ENCODE data around the gene EHD1. TPM values are rescaled to one million over a fixed set of nuclear protein-coding genes. Genes with fewer than 3 reads are reported as not detected.

The EHD1 gene
- 100 to 1,000 TPM in 4 of 6 donors, 10 to 100 TPM in 2; 43.0 to 167 (median 103) TPM for total RNA-seq

GRCh38 chr11:64878494-64879243 is at the start of gene EHD1:
TSS of gene EHD1 (minus strand) at chr11:64878621. CDS start at chr11:64878464, 157 bp downstream.
- Histone ChIP-seq H3K27me3 (no peaks in the 10 kb centered on the region), H3K9me3 (no peaks in the 10 kb centered on the region), H3K4me3 (peak within 1 kb of the TSS; percentile 62 to 96 (median 79)), H3K36me3 (peaks cover 0 to 9% (median 4%) of the 10 kb centered on the region in 4 donors), H3K27ac (peak within 1 kb of the TSS; percentile 91 to 98 (median 93)), H3K4me1 (peaks cover 45 to 61% (median 55%) of the 10 kb centered on the region in 4 donors)
- TF ChIP-seq CTCF (IDR thresholded peaks at IDR 0.05): peak in 5 of 6 experiments; percentile 31 to 74 (median 61)
- TF ChIP-seq POLR2AphosphoS5 (IDR thresholded peaks at IDR 0.05): peak; percentile 99 to 100
- TF ChIP-seq POLR2A (IDR thresholded peaks at IDR 0.05): peak; percentile 87 to 100 (median 97)
- peak in 1 of 4 donors; percentile 69 for TF ChIP-seq EP300 (IDR thresholded peaks at IDR 0.05)
- peak; percentile 97 to 100 for DNase-seq
- peak; percentile 95 to 97 for ATAC-seq (ENCODE audit: low FRiP score in 2 of 2)
- WGBS, 2 donors: 0% methylated on average over 2 of the region's 75 CpGs

GRCh38 chr11:64926689-64927088 is 48.3 kb upstream of the EHD1 start:
- WGBS, 2 donors: 77% methylated on average over 11 to 22 of the region's 22 CpGs
- ATAC-seq (ENCODE audit: low FRiP score in 2 of 2): no peak
- peak in 1 of 2 donors; percentile 77 for DNase-seq
- no peak for TF ChIP-seq POLR2AphosphoS5 (IDR thresholded peaks at IDR 0.05)
- no peak for TF ChIP-seq CTCF (IDR thresholded peaks at IDR 0.05)
- TF ChIP-seq POLR2A (IDR thresholded peaks at IDR 0.05): no peak
- TF ChIP-seq EP300 (IDR thresholded peaks at IDR 0.05): no peak
- H3K36me3 ChIP-seq: peaks cover 13 to 47% (median 37%) of the 10 kb centered on the region in 4 donors
- H3K4me1 ChIP-seq: peaks cover 14 to 37% (median 25%) of the 10 kb centered on the region in 4 donors
- H3K27ac ChIP-seq: no peak overlapping the region
- H3K9me3 ChIP-seq: no peaks in the 10 kb centered on the region
- H3K27me3 ChIP-seq: no peaks in the 10 kb centered on the region
- no peak overlapping the region for H3K4me3 ChIP-seq

DNA sequence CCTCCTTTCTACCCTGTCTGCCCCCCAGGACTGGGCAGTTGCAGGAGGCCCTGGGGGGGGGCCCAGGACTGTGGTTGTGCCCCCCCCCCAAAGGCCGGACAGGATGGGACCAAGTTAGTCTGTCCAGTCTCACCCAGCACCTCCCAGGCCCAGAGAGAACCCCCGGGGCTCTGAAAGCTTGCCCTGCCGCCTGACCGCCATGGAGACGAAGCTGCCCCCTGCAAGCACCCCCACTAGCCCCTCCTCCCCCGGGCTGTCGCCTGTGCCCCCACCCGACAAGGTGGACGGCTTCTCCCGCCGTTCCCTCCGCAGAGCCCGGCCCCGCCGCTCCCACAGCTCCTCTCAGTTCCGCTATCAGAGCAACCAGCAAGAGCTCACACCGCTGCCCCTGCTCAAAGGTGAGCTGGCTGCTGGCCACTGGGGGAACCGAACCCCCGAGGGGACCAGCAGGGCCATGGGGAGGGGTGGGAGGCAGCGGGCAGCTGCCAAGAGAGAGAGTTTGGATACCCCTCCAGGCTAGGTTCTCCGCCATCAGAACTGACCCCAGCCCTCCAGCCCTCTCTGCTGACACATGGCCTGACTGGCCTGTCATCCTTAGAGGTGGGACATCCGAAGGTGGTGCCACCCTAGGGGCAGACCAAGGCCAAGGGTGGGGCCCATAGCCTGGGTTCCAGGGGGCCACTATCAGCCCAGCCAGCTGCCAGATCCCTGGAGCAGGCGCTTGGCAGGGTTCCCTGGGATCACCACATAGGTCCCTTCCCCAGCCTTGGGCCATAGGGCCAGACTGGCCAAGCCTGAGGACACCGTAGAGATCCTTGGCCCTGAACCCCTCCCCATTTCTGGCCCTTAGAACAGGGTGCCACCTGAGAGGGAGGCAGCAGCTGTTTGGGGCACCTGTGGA is 47.4 kb upstream of the EHD1 start:
- ATAC-seq (ENCODE audit: low FRiP score in 2 of 2): no peak
- TF ChIP-seq POLR2A (IDR thresholded peaks at IDR 0.05) (no peak), POLR2AphosphoS5 (IDR thresholded peaks at IDR 0.05) (no peak), EP300 (IDR thresholded peaks at IDR 0.05) (no peak), CTCF (IDR thresholded peaks at IDR 0.05) (no peak)
- no peaks in the 10 kb centered on the region for H3K9me3 ChIP-seq
- peaks cover 14 to 37% (median 25%) of the 10 kb centered on the region in 4 donors for H3K4me1 ChIP-seq
- peak overlapping the region; percentile 77 to 99 (median 87) for H3K4me3 ChIP-seq
- 69% methylated on average over 24 of the region's 24 CpGs; no CpG with 5 or more reads in 1 of the 2 donors for WGBS, 2 donors
- peak in 1 of 2 donors; percentile 82 for DNase-seq
- peaks cover 7 to 38% (median 28%) of the 10 kb centered on the region in 4 donors for H3K36me3 ChIP-seq
- H3K27me3 ChIP-seq: no peaks in the 10 kb centered on the region
- peak overlapping the region in 2 of 4 donors; percentile 54 to 98 for H3K27ac ChIP-seq

GRCh38 chr11:64924910-64925284 is 46.5 kb upstream of the EHD1 start:
- TF ChIP-seq CTCF (IDR thresholded peaks at IDR 0.05) (no peak), POLR2A (IDR thresholded peaks at IDR 0.05) (no peak), EP300 (IDR thresholded peaks at IDR 0.05) (no peak), POLR2AphosphoS5 (IDR thresholded peaks at IDR 0.05) (no peak)
- DNase-seq (no peak), ATAC-seq (ENCODE audit: low FRiP score in 2 of 2) (peak in 1 of 2 donors; percentile 20)
- WGBS, 2 donors: 0 to 8% methylated on average over 7 to 24 of the region's 24 CpGs
- peak overlapping the region; percentile 77 to 99 (median 87) for H3K4me3 ChIP-seq
- H3K4me1 ChIP-seq: peaks cover 14 to 37% (median 25%) of the 10 kb centered on the region in 4 donors
- no peaks in the 10 kb centered on the region for H3K9me3 ChIP-seq
- peaks cover 2 to 30% (median 19%) of the 10 kb centered on the region in 4 donors for H3K36me3 ChIP-seq
- H3K27me3 ChIP-seq: no peaks in the 10 kb centered on the region
- peak overlapping the region; percentile 90 to 98 (median 96) for H3K27ac ChIP-seq

All from upper lobe of left lung (tissue), 6 donors.